ENCODE data around the gene CEP19.
A peak's percentile ranks its signal among the peaks of the same experiment; 100 is the strongest.
"Not testable (repeated sequence)": the region's sequence is repeated elsewhere in the genome, so short reads cannot be mapped to it uniquely, and the experiment has no call there.

The CEP19 gene, protein sequence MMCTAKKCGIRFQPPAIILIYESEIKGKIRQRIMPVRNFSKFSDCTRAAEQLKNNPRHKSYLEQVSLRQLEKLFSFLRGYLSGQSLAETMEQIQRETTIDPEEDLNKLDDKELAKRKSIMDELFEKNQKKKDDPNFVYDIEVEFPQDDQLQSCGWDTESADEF

DNA sequence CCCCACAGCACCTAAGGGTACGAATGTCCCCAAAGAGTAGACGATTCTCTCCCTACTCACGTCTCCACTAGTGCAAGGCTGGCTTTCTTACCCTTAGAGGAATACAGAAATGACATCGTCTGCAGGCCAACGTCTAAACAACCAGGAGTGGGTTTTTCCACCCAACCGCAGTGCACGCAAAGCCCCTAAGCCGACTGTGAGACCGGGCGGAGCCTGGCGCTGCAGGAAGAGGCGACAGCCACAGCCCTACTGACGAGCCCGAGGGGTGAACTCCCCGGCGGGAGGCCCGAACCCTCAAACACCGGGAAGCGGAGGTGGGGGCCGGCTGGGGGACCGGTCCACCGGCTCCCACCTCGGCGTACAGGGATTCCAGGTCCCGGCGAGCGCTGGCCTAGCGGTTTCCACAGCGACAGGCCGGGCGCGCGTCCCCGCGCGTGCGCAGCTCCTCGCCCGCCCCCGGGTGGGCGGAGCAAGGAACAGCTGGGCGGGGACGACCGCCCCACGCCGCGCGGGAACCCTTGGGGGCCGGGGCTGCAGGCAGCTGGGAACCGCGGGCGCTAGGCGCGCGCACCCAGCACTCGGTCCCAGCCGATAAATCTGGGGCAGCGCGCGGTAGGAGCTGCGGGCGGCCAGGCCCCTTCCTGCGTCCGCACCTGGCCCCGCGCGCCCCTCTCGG is at the start of gene CEP19, which contains the start of gene PIGX:
Gene CEP19, minus strand, starts transcription at position 413 of the 676 bp plus-strand sequence. CDS start 3,593 bp downstream, outside the sequence.
Gene PIGX, plus strand, starts transcription at position 540 of the 676 bp plus-strand sequence.
- peak; percentile 83 for DNase-seq

DNA sequence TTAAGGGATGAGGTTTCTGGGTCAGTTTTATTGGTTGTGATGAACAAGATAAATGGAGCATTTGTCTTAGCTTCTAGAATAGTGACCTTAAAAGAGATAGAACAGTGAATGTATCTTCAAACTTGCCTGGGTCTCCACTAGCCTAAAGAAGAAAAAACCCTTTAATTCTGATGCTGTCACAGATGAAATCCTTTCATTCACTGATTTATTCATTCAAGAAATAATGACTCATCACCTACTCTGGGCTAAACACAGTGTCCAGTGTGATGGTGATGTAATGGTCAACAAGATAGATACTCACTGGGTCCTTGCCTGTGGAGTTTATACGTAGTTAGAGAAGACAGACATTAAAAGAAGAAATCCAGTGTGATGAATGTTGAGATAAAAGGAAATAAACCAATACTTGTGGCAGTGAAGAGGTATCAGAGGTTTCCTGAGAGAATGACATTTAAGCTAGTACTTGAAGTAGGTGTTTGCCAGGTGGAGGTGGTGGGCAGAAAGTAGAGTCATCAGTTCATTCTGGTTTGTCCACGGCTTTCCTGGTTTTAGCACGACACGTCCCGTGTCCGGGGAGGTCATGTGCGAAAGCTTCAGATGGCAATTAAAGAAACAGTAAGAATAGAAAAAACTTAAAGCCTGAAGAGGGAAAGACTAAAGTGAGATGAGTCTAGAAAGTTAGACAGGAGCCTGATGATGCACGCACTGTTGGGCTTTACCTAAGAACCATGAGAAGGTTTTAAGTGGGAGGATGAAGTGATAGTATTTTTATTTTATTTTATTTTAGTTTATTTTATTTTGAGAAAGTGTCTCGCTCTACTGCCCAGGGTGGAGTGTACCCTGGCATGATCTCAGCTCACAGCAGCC is 46.1 kb upstream of the CEP19 start:
- DNase-seq, result peak; percentile 36

DNA sequence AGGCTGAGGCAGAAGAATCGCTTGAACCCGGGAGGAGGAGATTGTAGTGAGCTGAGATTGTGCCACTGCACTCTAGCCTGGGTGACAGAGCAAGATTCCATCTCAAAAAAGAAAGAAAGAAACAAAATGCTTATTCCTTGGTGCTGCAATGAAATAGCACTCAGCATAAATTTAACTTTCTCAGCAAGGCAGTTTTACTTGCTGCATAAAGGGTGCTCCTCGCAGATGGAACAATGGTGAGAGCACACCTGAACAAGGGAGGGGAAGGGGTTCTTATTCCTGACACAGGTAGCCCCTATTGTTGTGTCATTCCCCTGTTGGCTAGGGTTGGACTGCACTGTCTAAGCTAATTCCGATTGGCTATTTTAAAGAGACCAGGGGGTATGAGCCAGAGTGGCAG is 44.7 kb upstream of the CEP19 start:
- no peak for DNase-seq

DNA sequence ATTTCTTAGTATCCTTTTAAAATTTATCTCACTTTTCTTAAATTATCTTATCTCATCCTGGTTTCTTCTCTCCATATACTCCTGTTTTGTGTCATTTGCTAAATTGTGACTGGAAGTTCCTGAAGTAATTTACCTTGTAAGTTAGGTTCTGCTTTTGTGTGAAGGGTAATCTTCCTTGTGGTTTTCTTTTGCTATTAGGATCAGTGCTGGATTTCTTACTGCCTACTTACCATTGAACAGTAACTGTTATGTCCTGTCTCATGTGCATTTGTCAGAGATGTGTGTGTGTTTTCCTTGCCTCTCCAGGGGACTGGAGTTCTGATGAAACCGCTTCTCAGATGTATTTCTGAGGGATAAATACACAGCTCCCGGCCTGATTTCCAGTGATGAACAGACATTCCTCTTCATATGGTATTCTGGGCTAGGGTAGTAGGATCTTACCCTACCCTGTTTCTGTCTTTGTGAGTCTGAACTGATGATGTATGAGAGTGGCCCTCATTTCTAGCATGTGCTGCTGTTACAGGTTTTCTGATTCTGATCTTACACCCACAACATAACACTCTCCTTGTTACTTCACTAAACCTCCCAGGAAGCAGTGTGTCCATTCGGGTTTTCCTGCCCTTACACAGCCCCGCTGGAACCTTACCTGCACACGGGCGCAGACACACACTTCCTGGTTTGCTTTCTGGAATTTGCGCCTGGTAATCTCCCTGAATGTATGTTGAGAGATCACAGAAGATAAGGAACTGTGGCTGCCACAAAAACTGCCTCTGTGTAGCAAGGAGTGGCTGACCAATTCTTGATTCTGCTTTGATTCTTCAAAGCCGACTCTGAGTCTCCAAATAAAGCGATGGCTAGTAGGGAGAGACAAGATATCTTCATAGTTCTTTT is 42.3 kb upstream of the CEP19 start:
- no peak for DNase-seq

DNA sequence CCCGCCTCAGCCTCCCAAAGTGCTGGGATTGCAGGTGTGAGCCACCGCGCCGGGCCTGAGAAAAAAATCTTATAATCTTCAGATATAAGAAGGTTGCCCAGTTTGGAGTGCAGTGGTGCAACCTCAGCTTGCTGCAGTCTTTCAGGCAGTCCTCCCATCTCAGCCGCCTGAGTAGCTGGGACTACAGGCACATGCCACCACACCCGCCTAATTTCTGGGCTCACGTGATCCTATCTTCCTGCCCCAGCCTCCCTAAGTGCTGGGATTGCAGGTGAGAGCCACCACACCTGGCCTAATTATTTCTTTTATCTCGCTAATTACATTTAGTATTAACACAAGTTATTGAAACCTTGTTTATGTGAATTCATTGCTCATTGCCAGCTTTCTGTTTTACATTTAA is 41.2 kb upstream of the CEP19 start:
- no peak for DNase-seq

DNA sequence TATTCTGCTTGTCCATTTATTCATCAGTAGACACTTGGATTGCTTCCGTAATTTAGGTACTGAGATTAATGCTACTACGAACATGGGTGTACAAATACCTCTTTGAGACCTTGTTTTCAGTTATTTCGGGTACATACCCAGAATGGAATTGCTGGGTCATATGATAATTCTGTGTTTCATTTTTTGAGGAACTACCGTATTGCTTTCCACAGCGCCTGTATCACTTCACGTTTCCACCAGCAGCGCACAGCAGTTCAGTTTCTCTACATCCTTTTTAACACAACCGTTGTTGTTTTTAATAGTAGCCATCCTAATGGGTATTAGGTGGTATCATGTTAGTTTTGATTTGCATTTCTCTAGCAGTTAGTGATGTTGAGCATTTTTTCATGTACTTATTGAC is 37.1 kb upstream of the CEP19 start:
- DNase-seq, result no peak

DNA sequence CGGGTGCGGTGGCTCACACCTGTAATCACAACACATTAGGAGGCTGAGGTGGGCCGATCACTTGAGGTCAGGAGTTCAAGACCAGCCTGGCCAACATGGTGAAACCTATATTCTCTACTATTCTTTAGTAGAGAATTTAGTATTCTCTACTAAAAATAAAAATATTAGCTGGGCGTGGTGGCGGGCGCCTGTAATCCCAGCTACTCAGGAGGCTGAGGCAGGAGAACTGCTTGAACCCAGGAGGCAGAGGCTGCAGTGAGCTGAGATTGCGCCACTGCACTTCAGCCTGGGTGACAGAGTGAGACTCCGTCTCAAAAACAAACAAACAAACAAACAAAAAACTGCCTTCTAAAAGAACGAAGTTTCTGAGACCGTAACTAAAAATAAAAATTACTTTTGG is 31.5 kb upstream of the CEP19 start:
- not testable (repeated sequence) for DNase-seq

DNA sequence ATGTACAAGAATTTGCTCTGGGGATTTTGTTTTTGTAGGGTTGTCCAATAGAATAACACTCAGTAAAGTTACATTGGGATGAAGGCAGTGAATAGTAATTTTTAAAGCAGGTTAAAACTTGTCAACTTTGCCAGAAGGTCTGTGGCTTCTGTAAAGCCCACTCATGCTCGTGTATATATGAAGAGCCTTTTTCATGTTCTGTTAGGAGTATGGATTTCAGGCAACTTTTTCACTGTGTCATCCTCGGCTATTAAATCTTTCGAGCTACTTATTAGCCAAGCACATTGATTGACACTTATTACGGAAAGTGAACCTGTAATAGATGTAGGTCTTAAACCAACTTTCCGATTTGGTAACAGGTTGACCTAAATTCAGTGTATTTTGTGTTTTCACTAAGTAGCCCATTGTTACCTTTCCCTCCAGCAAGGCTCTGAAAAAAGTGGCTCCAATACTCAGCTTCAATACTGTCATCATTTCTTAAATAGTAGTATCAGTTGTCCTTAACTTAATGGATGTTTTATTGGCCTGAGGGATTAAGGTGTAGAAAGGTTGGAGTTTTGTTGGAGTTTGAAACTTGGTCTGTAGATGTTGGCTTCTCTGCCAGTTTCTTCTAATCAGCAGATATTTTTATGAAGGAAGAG is 29.3 kb upstream of the CEP19 start:
- no peak for DNase-seq

DNA sequence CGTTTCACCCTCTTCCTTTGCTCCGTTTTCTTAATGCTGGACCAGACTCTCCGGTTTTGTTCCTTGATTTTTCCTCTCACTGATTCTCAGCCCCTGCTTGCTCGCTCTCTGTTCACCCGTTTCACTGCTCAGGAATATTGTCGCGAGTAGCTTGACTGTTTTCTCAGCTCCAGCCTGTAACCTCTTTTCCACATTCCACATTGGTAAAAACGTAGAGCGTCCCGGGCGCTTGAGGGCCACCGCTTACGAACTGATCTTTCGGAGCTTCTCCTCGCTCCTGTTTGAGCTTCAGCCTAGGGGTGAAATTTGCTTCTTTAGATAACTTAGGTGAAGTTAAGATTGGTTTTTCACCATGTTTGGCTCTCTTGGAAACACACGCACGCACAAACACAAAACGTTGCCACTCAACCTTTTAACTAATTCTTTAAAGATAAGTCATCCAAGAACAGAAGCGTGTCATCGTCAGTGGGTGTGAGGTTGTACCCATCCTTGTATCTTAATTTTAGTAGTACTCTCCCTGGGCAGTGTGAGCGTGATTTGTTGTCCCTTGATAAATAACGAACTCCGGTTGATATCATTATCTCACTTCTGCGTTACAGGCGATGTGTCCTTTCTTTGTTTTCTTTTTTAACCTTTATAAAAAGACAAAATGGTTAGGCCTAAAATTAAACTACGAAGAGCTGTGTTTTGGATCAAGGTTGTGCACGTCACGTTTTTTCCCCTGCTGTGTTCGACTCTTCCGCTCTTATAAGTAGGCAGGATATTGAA is 28.6 kb upstream of the CEP19 start:
- DNase-seq, result peak; percentile 62

DNA sequence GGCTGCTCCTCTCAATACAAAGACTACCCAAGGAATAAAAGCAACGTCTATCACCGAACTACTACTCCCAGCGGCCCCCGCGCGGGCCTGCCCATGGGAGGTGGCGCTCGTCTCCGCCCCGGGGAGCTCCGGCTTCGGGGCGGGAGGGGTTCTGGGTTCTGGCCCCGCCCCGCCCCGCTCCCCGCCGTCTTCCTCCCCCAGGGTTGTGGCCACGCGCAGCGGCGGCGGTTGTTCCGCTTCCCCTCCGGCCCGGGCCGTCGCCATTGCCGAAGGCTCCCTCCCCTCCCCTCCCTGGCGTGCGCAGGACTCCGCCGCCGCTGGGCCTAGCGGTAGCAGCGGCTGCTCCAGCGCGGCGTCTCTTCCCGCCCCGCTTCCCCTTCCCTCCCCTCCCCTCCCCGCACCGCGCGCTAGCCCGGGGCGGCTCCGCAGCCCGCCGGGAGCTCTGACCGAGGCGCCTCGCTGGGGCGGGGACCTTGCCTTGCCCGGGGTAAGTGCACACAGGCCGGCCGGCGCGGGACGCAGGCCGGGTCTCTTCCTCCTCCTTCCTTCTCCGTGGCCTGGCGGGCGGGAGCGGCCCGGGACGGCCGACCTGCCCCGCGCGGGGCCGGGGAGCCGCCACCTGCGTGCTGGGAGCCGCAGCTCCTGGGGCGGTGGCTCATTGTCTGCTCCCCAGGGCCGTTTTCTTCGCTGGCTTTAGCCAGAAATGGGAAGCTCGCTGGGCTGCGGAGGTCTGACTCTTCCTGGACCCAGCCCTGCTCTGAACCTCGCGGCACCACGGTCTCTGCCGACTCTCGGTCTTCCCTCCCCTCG is 27.8 kb upstream of the CEP19 start, which contains the start of gene PAK2:
Gene PAK2, plus strand, starts transcription at position 187 of the 810 bp plus-strand sequence. CDS start 42,790 bp downstream, outside the sequence.
- DNase-seq, result peak; percentile 90

DNA sequence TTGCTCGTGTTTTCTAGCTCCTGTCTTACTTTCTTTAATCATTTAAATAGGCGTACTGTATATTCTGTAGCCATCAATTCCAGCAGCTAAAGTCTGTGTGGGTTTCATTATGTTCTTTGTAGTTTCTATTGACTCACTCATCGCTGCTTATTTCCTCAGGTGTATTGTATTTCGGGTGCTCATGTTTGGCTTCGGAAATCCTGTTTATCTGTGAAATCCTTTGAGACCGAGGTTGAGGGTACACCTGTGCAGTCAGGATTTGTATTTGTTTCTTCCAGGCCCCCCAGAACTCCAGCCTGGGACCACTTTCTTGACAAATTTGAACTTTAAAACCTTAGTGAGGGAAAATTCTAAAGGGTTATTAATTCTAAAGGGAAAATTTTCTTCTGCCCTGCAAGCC is 25.6 kb upstream of the CEP19 start:
- DNase-seq, result no peak

DNA sequence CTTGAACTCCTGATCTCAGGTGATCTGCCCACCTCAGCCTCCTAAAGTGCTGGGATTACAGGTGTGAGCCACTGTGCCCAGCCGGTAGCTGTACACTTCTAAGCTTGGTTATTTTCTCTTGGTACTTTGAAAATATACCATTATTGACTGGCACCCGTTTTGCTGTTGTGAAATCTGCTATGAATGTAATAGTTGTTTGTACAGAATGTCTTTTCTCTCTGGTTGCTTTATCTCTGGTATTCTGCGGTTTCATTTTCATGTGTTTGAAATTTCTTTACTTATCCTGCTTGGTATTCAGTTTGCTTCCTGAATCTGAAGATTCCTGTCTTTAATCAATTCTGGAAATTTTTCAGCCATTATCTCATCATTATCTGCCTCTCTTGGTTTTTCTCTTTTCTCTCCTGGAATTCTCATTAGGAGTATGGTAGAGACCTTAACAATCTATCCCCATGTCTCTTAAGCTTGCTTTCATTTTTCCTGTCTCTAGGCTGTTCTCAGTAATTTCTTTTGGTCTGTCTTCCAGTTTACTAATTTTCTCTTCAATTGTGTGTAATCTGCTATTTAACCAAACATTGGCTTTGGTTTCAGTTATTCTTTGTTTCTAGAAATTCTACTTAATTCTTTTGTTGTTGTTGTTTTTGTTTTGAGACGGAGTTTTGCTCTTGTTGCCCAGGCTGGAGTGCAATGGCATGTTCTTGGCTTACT is 24.8 kb upstream of the CEP19 start:
- no peak for DNase-seq

DNA sequence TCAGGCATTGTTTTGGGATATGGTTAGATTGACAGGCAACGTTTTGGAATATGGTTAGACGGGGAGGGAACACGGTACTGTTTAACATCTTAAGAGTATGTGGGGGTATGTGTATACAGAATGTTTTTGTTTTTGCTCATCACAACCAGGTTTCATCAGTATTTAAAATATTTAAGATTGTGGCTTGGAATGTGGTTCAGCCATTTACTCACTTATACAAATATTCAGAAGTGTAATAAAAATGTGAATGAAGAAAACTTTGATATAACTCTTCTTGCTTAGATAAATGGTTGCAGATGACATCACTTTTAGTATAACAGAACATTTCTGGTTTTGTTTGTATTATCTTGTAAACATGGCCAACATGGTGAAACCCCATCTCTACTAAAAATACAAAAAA is 23.7 kb upstream of the CEP19 start:
- peak; percentile 52 for DNase-seq

DNA sequence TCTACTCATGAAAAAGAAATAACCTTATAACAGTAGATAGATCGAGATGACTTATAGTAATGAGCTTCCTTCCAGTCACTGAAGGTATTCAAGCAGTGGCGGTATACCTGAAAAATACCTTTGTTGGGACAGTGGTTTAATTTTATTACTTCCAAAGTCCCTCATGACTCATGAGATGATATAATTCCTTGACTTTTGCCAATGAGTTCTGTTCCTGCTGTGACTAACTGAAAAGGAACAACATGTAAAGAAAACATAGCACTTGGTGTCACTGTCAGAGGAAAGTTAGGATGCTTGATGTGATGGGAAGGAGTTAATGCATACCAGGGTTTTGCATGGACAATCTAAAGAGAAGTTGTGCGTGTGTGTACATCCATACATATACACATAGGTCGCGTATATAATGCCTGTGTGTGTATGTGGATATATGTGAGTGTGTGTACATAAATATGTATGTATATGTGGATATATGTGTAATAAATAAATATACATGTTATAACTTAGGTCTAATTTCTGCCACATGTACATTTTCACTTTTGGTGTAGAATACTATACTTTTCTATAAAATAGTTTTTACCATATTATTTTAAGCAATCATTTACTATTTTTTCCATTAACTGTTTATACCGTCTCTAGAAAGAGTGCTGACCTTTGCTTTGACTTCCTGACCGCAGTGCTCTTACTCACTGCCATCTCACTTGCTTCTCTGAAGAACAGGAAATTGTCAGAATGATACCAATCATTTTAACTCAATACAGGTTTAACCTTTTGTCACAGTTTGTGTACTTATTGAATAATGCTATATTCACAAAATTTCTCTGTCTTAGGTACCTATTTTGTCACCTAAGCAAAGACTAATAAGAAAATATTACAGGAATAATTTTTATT is 15.0 kb upstream of the CEP19 start:
- peak; percentile 39 for DNase-seq

DNA sequence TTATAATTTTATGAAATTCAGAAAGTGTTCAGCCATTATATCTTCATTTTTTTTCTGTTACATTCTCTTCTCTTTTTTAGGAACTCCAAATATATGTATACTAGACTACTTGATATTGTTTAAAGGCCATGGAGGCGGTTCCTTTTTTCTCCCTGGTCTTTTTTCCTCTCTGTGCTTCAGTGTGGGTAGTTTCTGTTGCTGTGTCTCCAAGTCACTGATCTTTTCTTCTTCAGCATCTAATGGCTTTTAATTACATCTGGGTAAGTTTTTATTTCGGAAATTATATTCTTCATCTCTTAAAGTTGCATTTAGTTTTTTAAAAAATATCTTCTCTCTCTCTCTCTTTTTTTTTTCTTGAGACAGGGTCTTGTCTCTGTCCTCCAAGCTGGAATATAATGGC is 9.0 kb upstream of the CEP19 start:
- no peak for DNase-seq

DNA sequence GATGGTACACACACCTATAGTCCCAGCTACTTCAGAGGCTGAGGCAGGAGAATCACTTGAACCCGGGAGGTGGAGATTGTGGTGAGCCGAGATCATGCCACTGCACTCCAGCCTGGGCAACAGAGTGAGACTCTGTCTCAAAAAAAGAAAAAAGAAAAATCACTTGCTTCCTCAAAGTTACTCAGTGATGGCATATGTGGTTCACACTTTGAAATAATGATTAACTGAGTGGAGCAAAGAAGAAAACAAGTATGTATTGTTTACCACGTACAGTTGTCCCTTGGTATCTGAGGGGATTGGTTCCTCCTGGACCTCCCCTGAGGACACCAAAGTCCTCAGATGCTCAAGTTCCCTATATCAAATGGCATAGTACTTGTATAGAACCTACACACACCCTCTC is 5.1 kb upstream of the CEP19 start:
- not testable (repeated sequence) for DNase-seq

DNA sequence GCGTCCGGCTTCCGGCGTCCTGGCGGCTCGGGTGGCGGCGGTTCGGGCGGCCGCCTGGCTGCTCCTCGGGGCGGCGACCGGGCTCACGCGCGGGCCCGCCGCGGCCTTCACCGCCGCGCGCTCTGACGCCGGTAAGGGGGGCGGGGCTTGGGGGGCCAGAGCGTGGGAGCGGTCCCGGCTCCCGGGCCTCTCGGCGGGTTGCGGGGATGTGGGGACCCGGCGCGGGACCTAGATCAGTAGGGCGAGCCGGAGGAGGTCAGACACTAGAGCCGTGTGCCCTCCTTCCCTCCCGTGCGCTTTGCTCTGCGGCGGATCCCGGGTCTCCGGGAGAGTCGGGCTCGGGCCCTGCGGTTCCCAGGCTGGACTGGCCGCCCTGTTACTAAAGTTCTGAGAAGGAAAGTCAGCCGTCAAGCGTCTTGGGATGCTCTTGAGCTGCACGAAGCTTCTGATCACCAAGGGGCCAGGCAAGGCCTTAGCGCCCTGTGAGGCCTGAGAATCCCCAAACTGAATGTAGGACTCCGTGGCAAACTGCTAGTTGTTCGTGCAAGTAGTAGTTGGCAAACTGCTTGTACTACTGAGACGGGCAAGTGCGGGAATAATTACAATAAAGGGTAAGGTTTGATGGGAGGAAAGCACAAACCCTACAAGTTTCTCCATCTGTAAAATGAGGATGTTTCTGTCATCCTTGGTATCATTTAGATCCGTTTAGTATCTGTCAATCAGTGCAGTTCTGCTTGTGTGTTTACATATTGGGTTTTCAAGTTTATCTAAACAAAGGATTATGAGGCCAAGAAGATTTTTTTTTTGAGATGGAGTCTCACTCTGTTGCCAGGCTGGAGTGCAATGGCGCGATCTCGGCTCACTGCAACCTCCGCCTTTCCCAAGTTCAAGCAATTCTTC is 714 bp upstream of the CEP19 start:
- no peak for DNase-seq

DNA sequence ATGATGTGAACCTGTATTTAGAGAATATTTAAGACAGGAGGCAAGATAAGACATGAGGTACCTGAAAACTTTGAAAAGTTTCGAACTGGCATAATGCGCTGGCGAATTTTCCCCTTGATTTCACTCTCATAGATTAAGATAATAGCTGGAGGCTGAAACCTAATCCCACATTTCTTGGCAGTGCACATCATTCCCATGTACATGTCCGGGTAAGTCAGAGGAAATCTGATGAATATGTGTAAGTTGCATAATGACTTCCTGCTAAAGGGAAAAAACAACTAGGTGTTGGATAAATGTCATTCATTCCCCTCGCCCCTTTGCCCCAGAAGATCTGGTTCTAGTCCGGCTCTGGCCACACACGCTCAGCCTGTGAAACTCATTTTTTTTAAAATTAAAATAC is 3.6 kb downstream of the CEP19 start:
- DNase-seq, result no peak

Measured in fibroblast of skin of right biceps (primary cell).